ENCODE results near the gene G6PC2. TPM values are rescaled to one million over a fixed set of nuclear protein-coding genes. Genes with fewer than 3 reads are reported as not detected.

G6PC2 gene
- total and polyA plus RNA-seq, 2 of the 8 experiments (the other 6 are each of a cell fraction or from before 2014, with no cell fraction given) = not detected

DNA sequence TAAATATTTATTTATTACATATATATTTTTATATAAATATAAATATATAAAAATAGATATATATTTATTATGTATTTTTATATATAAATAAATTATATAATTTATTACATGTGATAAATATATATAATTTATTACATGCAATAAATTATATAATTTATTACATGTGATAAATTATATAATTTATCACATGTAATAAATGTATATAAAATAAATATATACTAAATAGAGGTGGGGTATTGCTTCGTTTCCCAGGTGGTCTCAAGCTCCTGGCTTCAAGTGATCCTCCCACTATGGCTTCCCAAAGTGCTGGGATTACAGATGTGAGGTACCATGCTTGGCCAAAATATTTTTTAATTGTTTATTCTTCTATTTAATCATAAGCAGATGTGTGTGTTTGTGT is 3.6 kb upstream of the G6PC2 start:
- Histone ChIP-seq H4K91ac (replicated peaks; ENCODE audit: insufficient read length, low read length) (no peak overlapping the region), H3K9ac (replicated peaks in 1 of 4; ENCODE audit: extremely low read depth in 1 of 4, low read depth in 3 of 4, low read length in 3 of 4) (no peak overlapping the region), H3K23ac (ENCODE audit: insufficient read length) (no peak overlapping the region), H4K20me1 (replicated peaks in 1 of 2; ENCODE audit: control insufficient read depth in 1 of 2, insufficient read depth in 2 of 2, low read length in 2 of 2) (no peaks in the 10 kb centered on the region), H4K8ac (ENCODE audit: extremely low read depth, insufficient read depth, low read length) (no peak overlapping the region), H3K56ac (replicated peaks; ENCODE audit: insufficient read length, low read depth, low read length) (no peak overlapping the region), H2AFZ (ENCODE audit: low read length) (no peak overlapping the region), H3K23me2 (ENCODE audit: low read depth, low read length) (no peaks in the 10 kb centered on the region), H3K36me3 (ENCODE audit: control insufficient read depth in 2 of 4, insufficient read depth in 4 of 4, low read length in 3 of 4) (no peaks in the 10 kb centered on the region), H4K5ac (ENCODE audit: insufficient read length, low read depth, low read length) (no peak overlapping the region), H2BK5ac (ENCODE audit: low read depth, low read length) (no peak overlapping the region), H3K27me3 (replicated peaks in 1 of 4; ENCODE audit: control insufficient read depth in 3 of 4, extremely low read depth in 1 of 4, insufficient read depth in 3 of 4, low read length in 3 of 4) (no peaks in the 10 kb centered on the region), H2BK12ac (ENCODE audit: low read depth, low read length) (no peak overlapping the region), H3K4me3 (ENCODE audit: extremely low read depth in 1 of 4, insufficient read depth in 2 of 4, low read depth in 3 of 4, low read length in 4 of 4) (no peak overlapping the region), H3K4me1 (replicated peaks in 1 of 4; ENCODE audit: control insufficient read depth in 3 of 4, insufficient read depth in 4 of 4, low read length in 3 of 4) (no peaks in the 10 kb centered on the region), H3K79me1 (ENCODE audit: low read depth, low read length) (no peaks in the 10 kb centered on the region), H3K79me2 (ENCODE audit: control insufficient read depth in 1 of 2, insufficient read depth in 2 of 2, low read length in 2 of 2) (no peaks in the 10 kb centered on the region), H2BK15ac (ENCODE audit: low read length) (no peak overlapping the region), H3K4ac (replicated peaks; ENCODE audit: insufficient read length, low read depth, low read length) (no peak overlapping the region), H3K18ac (ENCODE audit: extremely low read depth, low read length) (no peak overlapping the region), H2AK5ac (ENCODE audit: low read depth, low read length) (no peak overlapping the region), H2BK20ac (ENCODE audit: low read length) (no peak overlapping the region), H2BK120ac (replicated peaks; ENCODE audit: low read depth, low read length) (no peak overlapping the region), H3K27ac (ENCODE audit: low read depth, low read length) (no peak overlapping the region), H3K9me3 (ENCODE audit: insufficient read depth in 2 of 2, low read depth in 1 of 2, low read length in 1 of 2) (no peaks in the 10 kb centered on the region), H3K14ac (ENCODE audit: insufficient read length) (no peak overlapping the region), H3K4me2 (ENCODE audit: insufficient read depth in 1 of 2, low read depth in 2 of 2, low read length in 2 of 2) (no peak overlapping the region)
- no peak for FAIRE-seq
- no peak for DNase-seq (ENCODE audit: low read depth in 1 of 2, low spot score in 2 of 2)
- POLR2A ChIA-PET (ENCODE audit: partially characterized antibody) = no interaction called here
- CTCF ChIA-PET (ENCODE audit: partially characterized antibody) = no interaction called here
- WGBS, 2 experiments (ENCODE audit: extremely low coverage in 1 of 2, insufficient coverage in 1 of 2, insufficient read length in 1 of 2, insufficient replicate concordance in 2 of 2, low coverage in 1 of 2, low lambda C conversion rate in 2 of 2, missing lambda C conversion rate in 1 of 2) = 85% methylated on average over 1 of the region's 1 CpG; no CpG with 5 or more reads in 1 of the 2 experiments
- TF ChIP-seq NRF1 (IDR thresholded peaks at IDR 0.05; ENCODE audit: low read depth, low read length) (no peak), NANOG (IDR thresholded peaks at IDR 0.05; ENCODE audit: insufficient read depth, low read depth, low read length, poor library complexity, severe bottlenecking) (no peak), E2F6 (IDR thresholded peaks at IDR 0.05) (no peak), EZH2 (IDR thresholded peaks at IDR 0.05; ENCODE audit: low read depth, low read length, severe bottlenecking) (no peak)
